Naive thymus-derived CD4-positive, alpha-beta T cell (primary cell): ENCODE measurements around the gene HLCS. TPM values are rescaled to one million over a fixed set of nuclear protein-coding genes. Genes with fewer than 3 reads are reported as not detected.

Source experiments
- ATAC-seq: fragments of 150-1000 bp; cut with Tn5 transposase; 2 replicates; pipeline ENCODE4 v1.10.0; 2021; ENCODE audit warnings: mild to moderate bottlenecking, moderate library complexity
- CTCF ChIA-PET: fragments of 350-600 bp; sonication (Branson Sonifier 250); formaldehyde crosslinking; loops from one replicate; lab custom pipeline; 2021; ENCODE audit warnings: antibody characterized with exemption; lab: Charles Lee
- POLR2A ChIA-PET: fragments of 350-600 bp; sonication (Branson Sonifier 250); formaldehyde crosslinking; loops from one replicate; lab custom pipeline; 2021; ENCODE audit warnings: antibody characterized with exemption, inconsistent platforms; lab: Charles Lee
- DNase-seq, 9 donors: peaks; one replicate each; pipeline versions ENCODE4 v3.0.0 to v3.0.0-alpha.2; 2020 to 2022; ENCODE audit warnings: mixed read lengths in 1 of 9
- H3K27ac ChIP-seq: one replicate; pipeline ENCODE4 v1.7.0; 2013; ENCODE audit warnings: mild to moderate bottlenecking, low read depth, low read length, moderate library complexity
- H3K27me3 ChIP-seq, 2 donors: one replicate each; pipeline ENCODE4 v1.7.0; 2013; ENCODE audit warnings: low read length in 2 of 2, mild to moderate bottlenecking in 2 of 2, moderate library complexity in 2 of 2; ENCODE audit not compliant: control insufficient read depth in 2 of 2, insufficient read depth in 2 of 2
- H3K36me3 ChIP-seq, 3 experiments: 1 replicate in 2 of 3; 2 replicates in 1 of 3; pipeline ENCODE4 v1.7.0; 2013; ENCODE audit warnings: low read length in 3 of 3, mild to moderate bottlenecking in 3 of 3, moderate library complexity in 1 of 3; ENCODE audit not compliant: insufficient read depth in 3 of 3, control insufficient read depth in 2 of 3
- H3K4me1 ChIP-seq, 2 donors: one replicate each; pipeline ENCODE4 v1.7.0; 2013; ENCODE audit warnings: low read length in 2 of 2, mild to moderate bottlenecking in 2 of 2, moderate library complexity in 1 of 2; ENCODE audit not compliant: control insufficient read depth in 2 of 2, insufficient read depth in 2 of 2
- H3K4me3 ChIP-seq: 2 replicates; pipeline ENCODE4 v1.7.0; 2013; ENCODE audit warnings: mild to moderate bottlenecking, low read length
- H3K9me3 ChIP-seq, 3 experiments: 1 replicate in 2 of 3; 2 replicates in 1 of 3; pipeline ENCODE4 v1.7.0; 2013; ENCODE audit warnings: low read length in 3 of 3; ENCODE audit not compliant: control insufficient read depth in 2 of 3
- H3K27ac Mint-ChIP-seq, 9 donors: one replicate each; pipeline ENCODE4 v1.8.0; 2020 to 2022; ENCODE audit warnings: mixed read lengths in 9 of 9, mild to moderate bottlenecking in 8 of 9, moderate library complexity in 5 of 9, inconsistent platforms in 2 of 9
- H3K27me3 Mint-ChIP-seq, 5 donors: one replicate each; pipeline ENCODE4 v1.8.0; 2021 to 2022; ENCODE audit warnings: mixed read lengths in 5 of 5, mild to moderate bottlenecking in 1 of 5
- H3K36me3 Mint-ChIP-seq, 5 donors: one replicate each; pipeline ENCODE4 v1.8.0; 2020 to 2022; ENCODE audit warnings: mixed read lengths in 5 of 5, mild to moderate bottlenecking in 3 of 5, inconsistent platforms in 1 of 5
- H3K4me1 Mint-ChIP-seq, 7 donors: one replicate each; pipeline ENCODE4 v1.8.0; 2020 to 2022; ENCODE audit warnings: mixed read lengths in 7 of 7, mild to moderate bottlenecking in 3 of 7, inconsistent platforms in 1 of 7
- H3K4me3 Mint-ChIP-seq, 10 donors: one replicate each; pipeline ENCODE4 v1.8.0; 2020 to 2022; ENCODE audit warnings: mild to moderate bottlenecking in 10 of 10, mixed read lengths in 10 of 10, moderate library complexity in 6 of 10, inconsistent platforms in 2 of 10
- H3K9me3 Mint-ChIP-seq, 11 donors: one replicate each; pipeline ENCODE4 v1.8.0; 2020 to 2022; ENCODE audit warnings: mixed read lengths in 11 of 11, mild to moderate bottlenecking in 4 of 11, inconsistent platforms in 1 of 11, moderate library complexity in 1 of 11
- intact Hi-C, 2 donors: fragments of 100-400 bp; cut with micrococcal nuclease; formaldehyde crosslinking; loops; one replicate each; pipeline ENCODE4 v1.15.1; 2023
- polyA plus RNA-seq, 2 donors: library from polyadenylated mRNA; unstranded; fragments of 300-500 nt; fragmentation: Illumina TruSeq; gene quantifications; one replicate each; pipeline ENCODE4 v1.2.3, GENCODE V29; 2021
- total RNA-seq, 6 experiments: library from RNA in 5 of 6; stranded (reverse) in 5 of 6; gene quantifications; 1 replicate in 5 of 6; 2 replicates in 1 of 6; pipeline ENCODE4 v1.2.3 and lab custom pipeline; 2021 to 2026

The HLCS gene
- total and polyA plus RNA-seq, 7 experiments from 2014 or later, result 7.0 to 19.3 (median 9.0) TPM

- ATAC-seq (no peak), DNase-seq (no peak)
- Mint-ChIP-seq H3K36me3 (peaks cover 2 to 46% (median 22%) of the 10 kb centered on the region in 5 donors), H3K4me1 (peaks cover 0 to 4% (median 0%) of the 10 kb centered on the region in 7 donors), H3K4me3 (no peak overlapping the region), H3K9me3 (peaks cover 0 to 1% (median 0%) of the 10 kb centered on the region in 11 donors), H3K27ac (no peak overlapping the region), H3K27me3 (no peaks in the 10 kb centered on the region)
- ChIA-PET CTCF (no interaction called here), POLR2A (no interaction called here)
- H3K4me3 ChIP-seq, result no peak overlapping the region
- no peak overlapping the region for H3K27ac ChIP-seq
- no peaks in the 10 kb centered on the region for H3K4me1 ChIP-seq
- intact Hi-C loops, result no loop called here
- H3K36me3 ChIP-seq, result peaks cover 0 to 2% (median 0%) of the 10 kb centered on the region in 3 experiments
- no peaks in the 10 kb centered on the region for H3K9me3 ChIP-seq
- no peaks in the 10 kb centered on the region for H3K27me3 ChIP-seq
These were observed 64.9 kb downstream of the HLCS start for GRCh38 chr21:36901575-36901974.

- ChIA-PET CTCF (no interaction called here), POLR2A (no interaction called here)
- no peak for ATAC-seq
- H3K27me3 Mint-ChIP-seq, result no peaks in the 10 kb centered on the region
- H3K9me3 Mint-ChIP-seq, result no peaks in the 10 kb centered on the region
- peaks cover 0 to 22% (median 0%) of the 10 kb centered on the region in 3 experiments for H3K36me3 ChIP-seq
- H3K27ac Mint-ChIP-seq, result no peak overlapping the region
- H3K36me3 Mint-ChIP-seq, result peaks cover 14 to 81% (median 64%) of the 10 kb centered on the region in 5 donors
- no peak overlapping the region for H3K4me3 ChIP-seq
- intact Hi-C loops, result no loop called here
- H3K4me1 ChIP-seq, result no peaks in the 10 kb centered on the region
- H3K4me3 Mint-ChIP-seq, result no peak overlapping the region
- no peak overlapping the region for H3K27ac ChIP-seq
- no peaks in the 10 kb centered on the region for H3K9me3 ChIP-seq
- H3K4me1 Mint-ChIP-seq, result peaks cover 0 to 4% (median 0%) of the 10 kb centered on the region in 7 donors
- DNase-seq, result no peak
- H3K27me3 ChIP-seq, result no peaks in the 10 kb centered on the region
These were observed 72.9 kb downstream of the HLCS start for GRCh38 chr21:36893581-36893980.

GRCh38 chr21:36892201-36892600 is 74.3 kb downstream of the HLCS start:
- CTCF ChIA-PET, result no interaction called here
- H3K27ac ChIP-seq, result no peak overlapping the region
- Mint-ChIP-seq H3K27me3 (no peaks in the 10 kb centered on the region), H3K9me3 (no peaks in the 10 kb centered on the region), H3K4me1 (peaks cover 0 to under 1% (median 0%) of the 10 kb centered on the region in 7 donors), H3K4me3 (no peak overlapping the region), H3K36me3 (peaks cover 14 to 79% (median 61%) of the 10 kb centered on the region in 5 donors), H3K27ac (no peak overlapping the region)
- ATAC-seq (no peak), DNase-seq (no peak)
- H3K4me3 ChIP-seq, result no peak overlapping the region
- peaks cover 0 to 22% (median 0%) of the 10 kb centered on the region in 3 experiments for H3K36me3 ChIP-seq
- H3K4me1 ChIP-seq, result no peaks in the 10 kb centered on the region
- H3K27me3 ChIP-seq, result no peaks in the 10 kb centered on the region
- intact Hi-C loops, result no loop called here
- POLR2A ChIA-PET, result no interaction called here
- H3K9me3 ChIP-seq, result no peaks in the 10 kb centered on the region

- H3K9me3 Mint-ChIP-seq, result no peaks in the 10 kb centered on the region
- intact Hi-C loops, result no loop called here
- H3K27ac Mint-ChIP-seq, result no peak overlapping the region
- Histone ChIP-seq H3K27me3 (no peaks in the 10 kb centered on the region), H3K4me3 (no peak overlapping the region), H3K9me3 (no peaks in the 10 kb centered on the region), H3K36me3 (peaks cover 0 to 21% (median 0%) of the 10 kb centered on the region in 3 experiments), H3K4me1 (no peaks in the 10 kb centered on the region), H3K27ac (no peak overlapping the region)
- H3K4me1 Mint-ChIP-seq, result no peaks in the 10 kb centered on the region
- no peak for DNase-seq
- POLR2A ChIA-PET, result no interaction called here
- ATAC-seq, result no peak
- H3K27me3 Mint-ChIP-seq, result no peaks in the 10 kb centered on the region
- peaks cover 14 to 79% (median 58%) of the 10 kb centered on the region in 5 donors for H3K36me3 Mint-ChIP-seq
- CTCF ChIA-PET, result no interaction called here
- no peak overlapping the region for H3K4me3 Mint-ChIP-seq
These were observed 74.8 kb downstream of the HLCS start for GRCh38 chr21:36891692-36892091.

GRCh38 chr21:36891121-36891520 is 75.3 kb downstream of the HLCS start:
- H3K36me3 ChIP-seq, result peaks cover 0 to 16% (median 0%) of the 10 kb centered on the region in 3 experiments
- DNase-seq (no peak), ATAC-seq (no peak)
- Mint-ChIP-seq H3K27me3 (no peaks in the 10 kb centered on the region), H3K27ac (no peak overlapping the region), H3K9me3 (no peaks in the 10 kb centered on the region), H3K4me3 (no peak overlapping the region), H3K4me1 (no peaks in the 10 kb centered on the region), H3K36me3 (peaks cover 9 to 79% (median 53%) of the 10 kb centered on the region in 5 donors)
- H3K9me3 ChIP-seq, result no peaks in the 10 kb centered on the region
- intact Hi-C loops, result no loop called here
- ChIA-PET POLR2A (no interaction called here), CTCF (no interaction called here)
- no peaks in the 10 kb centered on the region for H3K4me1 ChIP-seq
- H3K27me3 ChIP-seq, result no peaks in the 10 kb centered on the region
- no peak overlapping the region for H3K4me3 ChIP-seq
- H3K27ac ChIP-seq, result no peak overlapping the region

GRCh38 chr21:36890086-36890485 is 76.4 kb downstream of the HLCS start:
- intact Hi-C loops, result no loop called here
- H3K36me3 ChIP-seq, result peaks cover 0 to 9% (median 0%) of the 10 kb centered on the region in 3 experiments
- CTCF ChIA-PET, result no interaction called here
- DNase-seq (no peak), ATAC-seq (no peak)
- H3K9me3 ChIP-seq, result no peaks in the 10 kb centered on the region
- Mint-ChIP-seq H3K27me3 (no peaks in the 10 kb centered on the region), H3K9me3 (no peaks in the 10 kb centered on the region), H3K27ac (no peak overlapping the region), H3K4me3 (no peak overlapping the region), H3K36me3 (peaks cover 6 to 80% (median 54%) of the 10 kb centered on the region in 5 donors), H3K4me1 (no peaks in the 10 kb centered on the region)
- no peaks in the 10 kb centered on the region for H3K4me1 ChIP-seq
- no peaks in the 10 kb centered on the region for H3K27me3 ChIP-seq
- no peak overlapping the region for H3K27ac ChIP-seq
- POLR2A ChIA-PET, result no interaction called here
- H3K4me3 ChIP-seq, result no peak overlapping the region

- no peak overlapping the region for H3K4me3 ChIP-seq
- no peaks in the 10 kb centered on the region for H3K27me3 ChIP-seq
- DNase-seq (no peak), ATAC-seq (no peak)
- H3K27ac Mint-ChIP-seq, result no peak overlapping the region
- CTCF ChIA-PET, result no interaction called here
- no peak overlapping the region for H3K4me3 Mint-ChIP-seq
- no peaks in the 10 kb centered on the region for H3K4me1 Mint-ChIP-seq
- intact Hi-C loops, result no loop called here
- no peak overlapping the region for H3K27ac ChIP-seq
- no peaks in the 10 kb centered on the region for H3K4me1 ChIP-seq
- POLR2A ChIA-PET, result no interaction called here
- H3K36me3 Mint-ChIP-seq, result peaks cover 8 to 80% (median 55%) of the 10 kb centered on the region in 5 donors
- H3K9me3 ChIP-seq, result no peaks in the 10 kb centered on the region
- H3K36me3 ChIP-seq, result peaks cover 0 to 5% (median 0%) of the 10 kb centered on the region in 3 experiments
- peaks cover 0 to 5% (median 0%) of the 10 kb centered on the region in 11 donors for H3K9me3 Mint-ChIP-seq
- H3K27me3 Mint-ChIP-seq, result no peaks in the 10 kb centered on the region
These were observed 77.1 kb downstream of the HLCS start for GRCh38 chr21:36889401-36889800.
